HG03095 (cell line): ENCODE measurements around the gene GADD45B.
"Not testable (repeated sequence)": the region's sequence is repeated elsewhere in the genome, so short reads cannot be mapped to it uniquely, and the experiment has no call there.

Source experiments
- ATAC-seq: cut with Tn5 transposase; IDR thresholded peaks from one replicate; pipeline ENCODE4 v1.9.1; 2021; ENCODE audit warnings: moderate library complexity; ENCODE audit not compliant: unreplicated experiment

Gene GADD45B

DNA sequence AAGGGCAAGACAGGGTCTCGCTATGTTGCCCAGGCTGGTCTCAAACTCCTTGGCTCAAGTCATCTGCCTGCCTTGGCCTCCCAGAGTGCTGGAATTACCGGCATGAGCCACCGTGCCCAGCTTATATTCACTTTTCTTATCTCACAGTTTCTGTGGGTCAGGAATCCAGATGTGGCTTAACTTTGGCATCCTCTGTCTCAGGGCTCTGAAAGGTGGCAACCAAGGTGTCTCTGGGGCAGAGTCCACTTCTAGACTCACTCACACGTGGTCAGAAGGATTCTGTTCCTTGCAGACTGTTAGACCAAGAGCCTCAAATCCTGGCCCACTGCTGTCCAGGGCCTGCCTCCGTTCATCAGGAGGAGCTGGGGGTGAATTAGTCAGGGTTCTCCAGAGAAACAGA is 11.5 kb upstream of the GADD45B start:
- ATAC-seq: no peak

DNA sequence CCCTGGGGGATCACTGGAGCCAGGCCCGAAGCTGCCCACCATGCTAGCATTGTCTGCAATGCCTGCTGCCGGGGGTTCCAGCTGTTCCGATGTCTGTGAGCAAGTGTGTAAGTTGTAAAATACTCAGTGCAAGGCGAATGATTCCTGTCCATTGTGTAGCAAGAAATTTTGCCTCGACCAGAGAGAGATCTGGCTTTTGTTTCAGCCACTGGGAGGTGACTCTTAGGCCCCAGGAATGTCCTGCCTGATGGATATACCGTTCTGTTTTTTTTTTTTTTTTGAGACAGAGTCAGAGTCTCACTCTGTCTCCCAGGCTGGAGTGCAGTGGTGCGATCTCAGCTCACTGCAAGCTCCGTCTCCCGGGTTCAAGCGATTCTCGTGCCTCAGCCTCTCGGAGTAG is 7.3 kb upstream of the GADD45B start:
- ATAC-seq: no peak

DNA sequence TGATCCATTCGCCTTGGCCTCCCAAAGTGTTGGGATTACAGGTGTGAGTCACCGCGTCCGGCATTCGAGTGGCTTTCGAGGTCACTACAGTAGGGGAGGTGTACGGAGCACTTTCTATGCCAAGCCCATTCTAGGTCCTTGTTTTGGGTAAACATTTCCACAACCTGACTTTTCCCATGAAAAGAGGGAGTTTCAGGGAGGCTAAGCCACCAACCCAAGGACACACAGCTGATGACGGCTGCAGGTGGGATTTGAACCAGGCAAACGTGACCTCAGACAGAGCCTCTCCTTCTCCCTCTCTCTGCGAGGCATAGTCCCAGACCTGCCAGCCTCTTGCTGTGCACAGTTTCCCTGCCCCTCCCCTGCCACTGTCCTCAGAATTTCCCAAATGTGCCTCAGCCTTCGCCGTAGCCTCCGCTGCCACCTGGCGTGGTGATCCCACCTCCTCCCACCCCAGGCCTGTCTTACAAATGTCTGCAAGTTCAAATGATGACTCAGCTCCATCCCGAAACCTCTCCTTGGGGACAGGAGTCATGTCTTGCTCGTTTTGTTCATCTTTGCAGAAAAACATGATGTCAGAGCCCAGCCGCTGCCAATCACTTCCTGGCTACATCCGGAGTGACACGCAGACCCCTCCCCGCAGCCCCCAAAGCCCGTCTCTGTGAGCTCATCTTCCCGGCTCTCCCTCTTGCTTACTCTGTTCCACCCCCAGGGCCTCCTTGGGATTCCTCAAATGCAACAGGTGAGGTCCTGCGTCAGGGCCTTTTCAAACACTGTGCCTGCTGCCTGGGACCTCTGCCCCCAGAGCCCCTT is 6.6 kb upstream of the GADD45B start:
- no peak for ATAC-seq

DNA sequence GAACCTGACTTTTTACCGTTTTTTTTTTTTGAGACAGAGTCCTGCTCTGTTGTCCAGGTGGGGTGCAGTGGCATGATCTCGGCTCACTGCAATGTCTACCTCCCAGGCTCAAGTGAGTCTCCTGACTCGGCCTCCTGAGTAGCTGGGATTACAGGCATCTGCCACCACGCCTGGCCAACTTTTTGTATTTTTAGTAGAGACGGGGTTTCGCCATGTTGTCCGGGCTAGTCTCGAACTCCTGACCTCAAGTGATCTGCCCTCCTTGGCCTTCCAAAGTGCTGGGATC is 6.1 kb upstream of the GADD45B start:
- not testable (repeated sequence) for ATAC-seq

DNA sequence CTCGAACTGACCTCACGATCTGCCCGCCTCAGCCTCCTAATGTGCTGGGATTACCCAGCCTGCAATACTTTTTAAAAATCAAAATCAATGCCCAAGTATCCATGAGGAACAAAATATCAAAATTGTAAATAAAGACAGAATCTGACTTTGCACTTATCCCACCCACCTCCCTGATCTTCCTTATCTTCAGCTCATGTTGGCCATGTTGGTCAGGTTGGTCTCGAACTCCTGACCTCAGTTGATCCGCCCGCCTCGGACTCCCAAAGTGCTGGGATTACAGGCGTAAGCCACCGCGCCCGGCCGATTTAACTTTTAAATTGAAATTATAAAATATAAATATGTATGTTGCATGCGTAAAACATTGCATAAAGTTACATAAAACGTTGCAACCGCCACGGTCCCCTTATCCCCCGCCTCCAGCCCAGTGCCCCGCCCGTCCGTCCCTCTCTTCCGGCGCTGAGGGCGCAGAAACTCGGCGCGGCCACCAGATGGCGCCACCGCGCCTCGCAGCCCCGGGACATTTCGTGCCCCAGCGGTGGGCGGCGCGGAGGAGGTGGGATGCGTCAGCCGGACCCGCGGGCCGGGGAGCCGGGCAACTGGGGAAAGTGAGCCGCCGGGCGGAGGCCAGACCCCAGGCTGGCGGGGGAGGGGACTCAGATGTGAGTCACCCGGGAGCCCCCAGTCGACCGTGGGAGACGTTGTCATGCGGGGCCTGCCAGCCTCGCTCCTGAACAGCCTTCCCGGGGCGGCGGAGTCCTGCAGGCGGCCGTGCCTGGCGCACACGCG is 1.5 kb upstream of the GADD45B start:
- ATAC-seq: no peak

DNA sequence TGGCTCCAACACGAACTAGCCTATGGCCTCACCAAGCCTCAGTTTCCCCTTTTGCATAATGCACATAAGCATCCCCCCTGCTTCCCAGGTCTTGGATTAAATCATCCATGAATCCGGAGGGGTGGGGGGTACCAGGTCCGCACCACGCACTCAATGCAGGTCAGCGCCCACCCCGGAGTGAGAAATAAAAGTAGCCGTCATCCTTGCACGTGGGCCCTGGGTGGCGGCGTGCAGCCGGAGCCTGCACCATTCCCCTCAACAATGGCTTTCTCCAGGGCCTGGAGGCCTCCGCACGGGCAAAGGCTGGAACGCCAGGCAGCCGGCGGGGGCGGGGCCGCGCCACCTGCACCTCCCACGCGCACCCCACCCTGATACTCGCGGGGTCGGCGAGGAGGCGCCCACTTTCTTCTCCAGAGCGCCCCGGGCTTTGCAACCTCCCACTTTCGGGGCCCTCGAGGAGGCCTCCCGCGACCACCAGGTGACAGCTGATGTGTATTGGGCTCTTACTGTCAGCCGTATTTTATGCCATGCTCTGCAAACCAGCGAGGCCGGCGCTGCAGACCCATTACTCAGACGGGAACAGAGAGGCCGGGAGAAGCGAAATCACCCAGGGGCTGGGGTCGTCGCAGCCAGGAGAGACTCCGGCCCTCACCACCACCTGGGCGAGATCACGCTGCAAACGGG is 767 bp upstream of the GADD45B start:
- no peak for ATAC-seq

DNA sequence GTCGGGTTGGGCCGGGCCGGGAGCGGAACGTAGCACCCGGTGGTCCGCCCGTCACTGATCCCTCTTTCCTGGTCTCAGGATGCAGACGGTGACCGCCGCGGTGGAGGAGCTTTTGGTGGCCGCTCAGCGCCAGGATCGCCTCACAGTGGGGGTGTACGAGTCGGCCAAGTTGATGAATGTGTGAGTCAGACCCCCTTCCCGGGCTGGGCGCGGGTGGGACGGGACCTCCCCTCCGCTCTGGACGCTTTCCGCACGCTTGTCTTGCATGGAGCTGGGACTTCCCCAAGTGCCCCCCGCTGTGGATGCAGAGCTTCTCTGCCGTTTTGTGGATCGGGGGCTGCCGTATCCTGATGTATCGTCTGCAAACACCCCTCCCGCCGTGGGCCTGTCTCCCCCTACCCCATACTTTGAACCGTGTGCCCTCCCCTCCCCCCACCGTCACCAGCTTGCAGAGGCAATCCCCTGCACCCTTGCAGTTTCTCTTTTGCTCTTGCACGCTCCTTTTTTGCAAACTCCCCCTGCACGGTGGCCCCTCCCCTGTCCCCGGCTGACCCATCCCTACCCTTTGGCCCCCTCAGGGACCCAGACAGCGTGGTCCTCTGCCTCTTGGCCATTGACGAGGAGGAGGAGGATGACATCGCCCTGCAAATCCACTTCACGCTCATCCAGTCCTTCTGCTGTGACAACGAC is 669 bp downstream of the GADD45B start:
- peak; percentile 1 for ATAC-seq

DNA sequence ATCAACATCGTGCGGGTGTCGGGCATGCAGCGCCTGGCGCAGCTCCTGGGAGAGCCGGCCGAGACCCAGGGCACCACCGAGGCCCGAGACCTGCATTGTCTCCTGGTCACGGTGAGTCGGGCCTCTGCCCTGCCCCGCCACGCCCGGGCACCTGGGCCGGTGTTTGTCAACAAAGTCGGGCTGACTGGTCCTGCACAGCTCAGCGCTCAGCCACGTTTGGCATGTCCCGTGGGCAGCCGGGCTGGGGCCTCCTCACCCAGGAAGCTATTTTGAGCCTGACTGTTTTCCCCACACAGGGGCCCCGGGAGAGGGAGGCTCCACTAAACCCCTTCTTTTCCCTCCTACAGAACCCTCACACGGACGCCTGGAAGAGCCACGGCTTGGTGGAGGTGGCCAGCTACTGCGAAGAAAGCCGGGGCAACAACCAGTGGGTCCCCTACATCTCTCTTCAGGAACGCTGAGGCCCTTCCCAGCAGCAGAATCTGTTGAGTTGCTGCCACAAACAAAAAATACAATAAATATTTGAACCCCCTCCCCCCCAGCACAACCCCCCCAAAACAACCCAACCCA is 1.3 kb downstream of the GADD45B start:
- no peak for ATAC-seq

DNA sequence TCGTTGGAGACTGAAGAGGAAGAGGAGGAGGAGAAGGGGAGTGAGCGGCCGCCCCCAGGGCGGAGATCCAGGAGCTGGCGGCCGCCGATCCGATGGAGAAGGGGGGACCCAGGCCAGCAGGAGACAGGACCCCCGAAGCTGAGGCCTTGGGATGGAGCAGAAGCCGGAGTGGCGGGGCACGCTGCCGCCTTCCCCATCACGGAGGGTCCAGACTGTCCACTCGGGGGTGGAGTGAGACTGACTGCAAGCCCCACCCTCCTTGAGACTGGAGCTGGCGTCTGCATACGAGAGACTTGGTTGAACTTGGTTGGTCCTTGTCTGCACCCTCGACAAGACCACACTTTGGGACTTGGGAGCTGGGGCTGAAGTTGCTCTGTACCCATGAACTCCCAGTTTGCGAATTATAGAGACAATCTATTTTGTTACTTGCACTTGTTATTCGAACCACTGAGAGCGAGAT is 1.8 kb downstream of the GADD45B start:
- no peak for ATAC-seq

DNA sequence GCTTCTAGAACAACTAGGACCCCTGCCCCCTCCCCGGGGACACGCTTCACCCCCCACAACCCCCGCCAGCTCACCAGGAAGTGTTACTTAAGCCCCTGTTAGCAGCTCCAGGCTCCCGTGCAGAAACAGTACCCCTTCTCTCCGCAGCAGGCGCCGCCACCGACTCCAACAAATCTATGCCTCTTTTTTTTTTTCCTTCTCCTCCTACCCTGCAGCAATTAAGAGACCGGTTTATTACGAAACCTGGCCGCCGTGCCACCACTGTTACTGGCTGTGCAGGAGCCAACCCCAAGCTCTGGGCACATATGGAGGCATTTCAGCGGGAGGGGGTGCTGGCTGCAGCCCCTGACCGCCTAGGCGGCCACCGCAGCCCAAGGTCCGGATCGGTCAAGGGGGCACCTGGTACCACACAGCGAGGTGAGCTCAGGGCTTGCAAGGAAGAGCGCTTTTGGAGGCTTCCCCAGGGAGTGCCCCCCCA is 2.4 kb downstream of the GADD45B start:
- ATAC-seq: no peak

DNA sequence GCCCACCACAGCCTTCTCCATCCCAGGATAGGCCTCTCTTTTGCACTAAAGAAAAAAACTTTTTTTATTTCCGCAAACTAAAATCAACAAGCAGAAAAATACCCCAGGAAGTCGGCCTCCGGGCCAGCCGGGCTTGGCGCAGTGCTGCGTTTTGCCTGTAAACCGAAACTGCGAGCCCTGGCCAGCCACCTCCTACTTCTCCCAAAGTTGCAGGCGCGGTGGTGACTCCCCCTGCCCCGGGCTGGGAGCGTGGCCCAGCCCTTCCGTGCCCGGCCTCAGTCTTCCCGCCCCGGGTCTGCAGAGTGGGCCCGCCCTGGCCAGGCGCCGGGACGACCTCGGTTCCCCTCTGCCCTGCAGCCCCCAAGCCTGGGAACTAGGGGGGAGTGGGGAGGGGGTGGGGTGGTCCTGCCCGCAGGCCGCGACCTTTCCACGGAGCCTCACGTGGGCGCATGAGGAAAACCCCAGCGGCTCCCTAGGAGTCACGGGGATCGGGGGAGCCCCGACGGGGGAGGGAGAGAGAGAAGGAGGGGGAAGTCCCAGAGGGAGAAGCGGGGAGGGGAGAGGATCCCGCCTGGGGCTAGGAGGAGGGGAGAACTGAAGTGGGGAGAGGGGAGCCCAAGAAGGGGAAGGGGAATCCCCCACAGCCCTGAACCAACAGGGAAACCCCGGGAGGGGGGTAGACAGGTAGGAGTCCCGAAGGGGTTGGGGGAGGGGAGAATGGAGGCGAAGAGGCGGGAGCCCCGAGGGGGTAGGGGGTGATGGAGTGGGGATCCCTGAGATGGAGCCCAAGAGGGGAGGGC is 3.0 kb downstream of the GADD45B start:
- no peak for ATAC-seq

DNA sequence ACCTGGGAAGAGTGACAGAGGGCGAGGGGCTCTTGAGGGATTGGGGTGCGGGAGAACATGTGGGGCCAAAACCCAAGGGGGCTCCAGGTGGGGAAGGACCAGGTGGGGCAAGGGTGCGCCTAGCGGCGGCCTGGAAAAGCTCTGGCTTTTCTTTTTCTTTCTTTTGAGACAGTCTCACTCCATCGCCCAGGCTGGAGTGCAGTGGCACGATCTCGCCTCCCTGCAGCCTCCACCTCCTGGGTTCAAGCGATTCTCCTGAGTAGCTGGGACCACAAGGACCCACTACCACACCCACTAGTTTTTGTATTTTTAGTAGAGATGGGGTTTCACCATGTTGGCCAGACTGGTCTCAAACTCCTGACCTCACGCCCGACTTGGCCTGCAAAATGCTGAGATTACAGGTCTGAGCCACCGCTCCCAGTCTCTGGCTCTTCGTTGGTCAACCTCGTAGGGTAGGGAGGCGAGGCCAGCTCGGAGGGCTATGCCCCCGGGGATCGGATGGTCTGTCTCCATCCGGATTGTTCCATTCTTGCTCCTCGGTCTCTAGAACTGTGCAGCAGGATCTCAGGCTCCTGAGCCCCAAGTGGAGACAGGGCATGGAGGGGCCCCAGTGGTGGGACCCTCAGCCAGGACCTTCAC is 3.7 kb downstream of the GADD45B start:
- ATAC-seq: no peak

DNA sequence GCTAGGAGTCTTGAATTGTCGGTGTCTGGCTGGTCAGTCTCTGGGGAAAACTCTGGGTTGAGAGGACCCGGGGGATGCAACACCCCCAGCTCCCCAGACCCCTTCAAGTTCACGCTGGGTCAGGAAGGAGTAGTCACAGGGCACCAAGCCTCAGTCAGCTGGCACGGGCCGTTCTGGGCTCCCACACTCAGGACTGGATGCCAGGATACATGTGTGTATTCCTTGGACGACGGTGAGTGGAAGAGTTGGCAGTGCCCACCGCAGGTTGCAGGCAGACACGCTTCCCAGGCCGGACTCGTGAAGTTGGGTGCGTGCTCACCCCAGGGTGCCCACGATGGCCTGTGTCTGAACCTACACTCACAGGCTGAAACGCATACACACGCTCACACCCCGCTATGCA is 5.5 kb downstream of the GADD45B start:
- ATAC-seq: no peak

DNA sequence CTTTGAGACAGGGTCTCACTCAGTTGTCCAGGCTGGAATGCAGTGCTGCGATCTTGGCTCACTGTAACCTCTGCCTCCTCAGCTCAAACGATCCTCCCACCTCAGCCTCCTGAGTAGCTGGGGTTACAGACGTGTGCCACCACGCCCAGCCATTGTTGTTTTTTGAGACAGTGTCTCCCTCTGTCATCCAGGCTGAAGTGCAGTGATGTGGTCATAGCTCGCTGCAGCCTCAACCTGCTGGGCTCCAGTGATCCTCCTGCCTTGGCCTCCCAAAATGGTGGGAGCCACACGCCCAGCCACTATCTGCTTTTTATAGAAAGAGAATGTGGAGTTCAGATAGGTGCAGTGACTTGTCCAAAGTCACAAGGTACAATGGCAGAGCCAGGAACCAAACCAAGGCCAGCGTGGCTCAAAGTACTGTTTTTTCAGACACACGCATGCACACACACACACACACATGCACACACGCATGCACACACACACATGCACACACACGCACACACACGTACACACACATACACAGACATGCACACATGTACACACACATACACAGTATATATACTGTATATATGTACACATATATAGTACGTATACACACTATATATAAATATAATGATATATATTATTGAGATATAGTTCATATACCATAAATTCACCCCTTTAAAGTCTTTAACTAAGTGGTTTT is 6.6 kb downstream of the GADD45B start:
- no peak for ATAC-seq

DNA sequence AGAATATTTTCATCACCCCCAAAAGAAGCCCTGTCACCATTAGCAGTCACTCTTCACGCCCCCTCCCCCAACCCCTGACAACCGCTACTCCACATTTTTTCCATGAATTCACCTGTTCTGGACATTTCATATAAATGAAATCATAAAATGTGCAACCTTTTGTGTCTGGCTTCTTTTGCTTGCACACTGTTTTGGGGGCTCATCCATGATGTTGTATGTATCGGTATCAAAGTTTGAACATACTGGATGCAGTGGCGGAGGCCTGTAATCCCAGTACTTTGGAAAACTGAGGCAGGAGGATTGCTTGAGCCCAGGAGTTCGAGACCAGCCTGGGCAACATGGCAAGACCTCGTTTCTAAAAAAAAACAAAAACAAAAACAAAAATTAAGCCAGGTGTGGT is 7.2 kb downstream of the GADD45B start:
- ATAC-seq: no peak

DNA sequence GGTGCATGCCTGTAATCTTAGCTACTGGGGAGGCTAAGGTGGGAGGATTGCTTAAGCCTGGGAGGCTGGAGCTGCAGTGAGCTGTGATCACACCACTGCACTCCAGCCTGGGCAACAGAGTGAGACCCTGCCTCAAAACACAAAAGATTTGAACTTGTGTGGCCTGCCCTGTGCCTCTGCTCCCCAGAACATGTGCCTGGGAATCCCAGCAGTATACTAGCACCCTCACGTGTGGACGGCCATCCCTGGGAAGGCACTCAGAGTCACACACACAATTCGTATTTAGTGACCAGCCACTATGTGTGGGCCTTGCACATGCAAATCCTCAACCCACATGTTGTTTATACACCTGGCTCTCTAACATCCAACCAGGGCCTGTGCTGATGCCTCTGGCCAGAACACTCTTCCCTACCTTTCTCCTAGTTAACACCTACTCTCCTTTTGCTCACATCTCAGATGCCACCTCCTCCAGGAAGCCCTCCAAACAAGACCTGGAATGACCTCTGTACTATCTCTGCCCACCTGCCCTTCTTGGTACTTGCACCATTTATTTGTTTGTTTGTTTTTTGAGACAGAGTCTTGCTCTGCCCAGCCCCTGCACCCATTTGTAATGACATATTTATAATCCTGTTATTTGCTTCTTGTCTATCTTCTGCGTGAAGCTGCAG is 7.7 kb downstream of the GADD45B start:
- ATAC-seq: no peak

DNA sequence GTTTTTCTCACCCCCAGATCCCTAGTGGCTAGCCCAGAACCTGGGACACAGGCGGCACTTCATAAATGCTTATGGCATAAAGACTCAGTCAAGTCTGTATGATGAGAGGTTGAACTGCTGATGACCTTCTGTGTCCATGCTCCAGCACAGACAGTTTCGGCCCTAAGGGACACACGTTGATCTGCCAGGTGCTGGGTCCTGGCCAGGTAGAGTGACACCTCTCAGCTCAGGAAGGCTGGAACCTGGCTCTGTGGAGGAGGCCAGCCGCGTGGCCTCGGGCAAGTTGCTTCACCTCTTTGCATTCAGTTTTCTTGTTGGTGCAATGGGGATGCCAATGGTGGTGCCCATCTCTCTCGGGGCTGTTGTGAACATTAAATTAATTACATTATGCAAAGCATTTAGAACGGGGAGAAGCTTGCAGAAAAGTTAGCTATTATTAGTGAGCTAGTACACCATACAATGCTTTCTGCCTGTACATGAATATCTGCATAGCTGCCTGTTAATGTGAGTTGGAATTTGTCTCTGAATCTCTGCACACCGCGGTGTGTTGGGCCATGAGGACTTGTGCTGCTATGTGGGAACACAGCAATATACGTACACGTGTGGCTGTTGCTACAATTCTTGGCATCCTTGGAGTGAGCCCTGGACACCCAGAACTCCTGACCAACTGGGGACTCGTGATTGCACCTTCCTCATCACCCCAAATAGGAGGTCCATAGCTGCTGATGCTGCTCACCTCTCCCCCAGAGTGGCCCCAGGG is 8.4 kb downstream of the GADD45B start:
- no peak for ATAC-seq

DNA sequence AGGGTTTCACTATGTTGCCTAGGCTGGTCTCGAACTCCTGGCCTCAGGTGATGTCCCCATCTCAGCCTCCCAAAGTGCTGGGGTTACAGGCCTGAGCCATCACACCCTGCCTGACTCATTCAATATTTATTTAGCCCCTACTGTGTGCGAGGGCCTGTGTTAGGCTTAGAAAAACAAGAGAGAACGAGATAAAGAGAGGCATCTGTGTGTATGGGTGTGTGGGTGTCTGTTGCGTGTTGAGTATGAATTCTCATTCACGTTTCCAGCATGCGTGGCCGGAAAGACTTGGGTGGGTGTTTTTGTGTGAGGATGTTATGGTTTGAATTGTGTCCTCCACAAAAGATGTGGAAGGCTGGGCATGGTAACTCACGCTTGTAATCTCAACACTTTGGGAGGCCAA is 9.5 kb downstream of the GADD45B start:
- ATAC-seq: no peak
